Adrenal gland (tissue), 5 donors: ENCODE data around the gene GRIN3A.

ENCODE experiments used
- POLR2A ChIP-seq, 2 donors: fragments of 450-650 bp; IDR thresholded peaks; one replicate each; pipeline ENCODE4 v1.6.1; 2017; ENCODE audit warnings: antibody characterized with exemption in 2 of 2, mild to moderate bottlenecking in 2 of 2, moderate library complexity in 1 of 2
- TF ChIP-seq, protein P1 (sequence below), 6 experiments: fragments of 450-650 bp in 4 of 6; fragments of 200-600 bp in 2 of 6; sonication (generic) in 1 of 6; IDR thresholded peaks; 1 replicate in 5 of 6; 2 replicates in 1 of 6; pipeline versions ENCODE4 v1.5.1 to v1.8.0; 2016 to 2021; ENCODE audit warnings: antibody characterized with exemption in 6 of 6, mild to moderate bottlenecking in 2 of 6, moderate library complexity in 1 of 6
- donor health status: DM: no; HTN: no; CAD: no.

DNA sequence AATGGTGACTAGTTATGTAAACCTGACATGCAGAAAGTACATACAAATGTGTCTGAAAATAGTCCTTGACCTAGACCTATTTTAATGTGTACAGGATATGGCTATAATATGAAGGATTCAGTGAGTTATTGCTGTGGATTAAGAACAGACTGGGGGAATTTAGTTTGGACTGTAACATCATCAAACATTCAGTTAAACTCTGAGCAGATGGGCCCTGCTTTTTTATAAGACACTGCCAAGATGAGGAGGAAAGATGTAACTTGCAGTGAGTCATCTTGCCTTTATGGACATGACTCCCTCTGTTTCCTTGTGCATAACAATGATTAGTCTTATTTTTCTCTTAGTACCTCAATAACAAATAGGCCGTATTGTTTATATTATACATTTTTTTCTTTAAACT lies 155.9 kb downstream of the GRIN3A start:
- TF ChIP-seq, protein P1, sequence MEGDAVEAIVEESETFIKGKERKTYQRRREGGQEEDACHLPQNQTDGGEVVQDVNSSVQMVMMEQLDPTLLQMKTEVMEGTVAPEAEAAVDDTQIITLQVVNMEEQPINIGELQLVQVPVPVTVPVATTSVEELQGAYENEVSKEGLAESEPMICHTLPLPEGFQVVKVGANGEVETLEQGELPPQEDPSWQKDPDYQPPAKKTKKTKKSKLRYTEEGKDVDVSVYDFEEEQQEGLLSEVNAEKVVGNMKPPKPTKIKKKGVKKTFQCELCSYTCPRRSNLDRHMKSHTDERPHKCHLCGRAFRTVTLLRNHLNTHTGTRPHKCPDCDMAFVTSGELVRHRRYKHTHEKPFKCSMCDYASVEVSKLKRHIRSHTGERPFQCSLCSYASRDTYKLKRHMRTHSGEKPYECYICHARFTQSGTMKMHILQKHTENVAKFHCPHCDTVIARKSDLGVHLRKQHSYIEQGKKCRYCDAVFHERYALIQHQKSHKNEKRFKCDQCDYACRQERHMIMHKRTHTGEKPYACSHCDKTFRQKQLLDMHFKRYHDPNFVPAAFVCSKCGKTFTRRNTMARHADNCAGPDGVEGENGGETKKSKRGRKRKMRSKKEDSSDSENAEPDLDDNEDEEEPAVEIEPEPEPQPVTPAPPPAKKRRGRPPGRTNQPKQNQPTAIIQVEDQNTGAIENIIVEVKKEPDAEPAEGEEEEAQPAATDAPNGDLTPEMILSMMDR (IDR thresholded peaks at IDR 0.05), result no peak
- no peak for TF ChIP-seq POLR2A (IDR thresholded peaks at IDR 0.05)
